Transverse colon (tissue), 4 donors: Measurements from ENCODE around the gene CES5A.
"Not testable (repeated sequence)": the region's sequence is repeated elsewhere in the genome, so short reads cannot be mapped to it uniquely, and the experiment has no call there.

Experiments
- POLR2A ChIP-seq: fragments of 450-650 bp; IDR thresholded peaks from one replicate; pipeline ENCODE4 v1.6.1; 2016; ENCODE audit warnings: antibody characterized with exemption, mild to moderate bottlenecking, moderate library complexity
- POLR2AphosphoS5 ChIP-seq, 3 donors: sonication (generic); formaldehyde crosslinking; IDR thresholded peaks; one replicate each; pipeline ENCODE4 v1.6.1; 2016; ENCODE audit warnings: antibody characterized with exemption in 3 of 3
- TF ChIP-seq, protein P1 (sequence below), 5 experiments: fragments of 200-600 bp in 3 of 5; fragments of 450-650 bp in 2 of 5; sonication (generic) in 3 of 5; IDR thresholded peaks; 1 replicate in 2 of 5; 2 replicates in 3 of 5; pipeline ENCODE4 v1.5.1; 2016 to 2017; ENCODE audit warnings: antibody characterized with exemption in 5 of 5, inconsistent platforms in 3 of 5, mild to moderate bottlenecking in 2 of 5, moderate library complexity in 1 of 5

DNA sequence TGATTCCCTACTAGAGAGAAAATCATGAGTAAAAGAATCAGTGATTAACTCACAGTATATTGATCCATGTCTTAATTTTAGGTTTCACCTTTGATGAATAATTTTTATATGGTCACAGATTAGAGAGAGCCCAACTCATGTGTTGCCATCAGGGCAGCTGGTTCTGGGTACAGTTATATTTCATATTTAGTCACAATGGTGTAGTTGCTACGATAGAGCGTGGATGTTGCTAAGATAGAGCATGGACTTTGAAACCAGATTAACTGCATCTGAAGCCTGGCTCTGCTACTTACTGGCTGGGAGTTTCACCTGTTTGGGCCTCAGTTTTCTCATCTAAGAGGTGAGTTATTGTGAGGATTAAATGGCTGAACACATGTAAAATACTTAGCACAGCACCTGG is 61.0 kb downstream of the CES5A start:
- TF ChIP-seq, protein P1, sequence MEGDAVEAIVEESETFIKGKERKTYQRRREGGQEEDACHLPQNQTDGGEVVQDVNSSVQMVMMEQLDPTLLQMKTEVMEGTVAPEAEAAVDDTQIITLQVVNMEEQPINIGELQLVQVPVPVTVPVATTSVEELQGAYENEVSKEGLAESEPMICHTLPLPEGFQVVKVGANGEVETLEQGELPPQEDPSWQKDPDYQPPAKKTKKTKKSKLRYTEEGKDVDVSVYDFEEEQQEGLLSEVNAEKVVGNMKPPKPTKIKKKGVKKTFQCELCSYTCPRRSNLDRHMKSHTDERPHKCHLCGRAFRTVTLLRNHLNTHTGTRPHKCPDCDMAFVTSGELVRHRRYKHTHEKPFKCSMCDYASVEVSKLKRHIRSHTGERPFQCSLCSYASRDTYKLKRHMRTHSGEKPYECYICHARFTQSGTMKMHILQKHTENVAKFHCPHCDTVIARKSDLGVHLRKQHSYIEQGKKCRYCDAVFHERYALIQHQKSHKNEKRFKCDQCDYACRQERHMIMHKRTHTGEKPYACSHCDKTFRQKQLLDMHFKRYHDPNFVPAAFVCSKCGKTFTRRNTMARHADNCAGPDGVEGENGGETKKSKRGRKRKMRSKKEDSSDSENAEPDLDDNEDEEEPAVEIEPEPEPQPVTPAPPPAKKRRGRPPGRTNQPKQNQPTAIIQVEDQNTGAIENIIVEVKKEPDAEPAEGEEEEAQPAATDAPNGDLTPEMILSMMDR (IDR thresholded peaks at IDR 0.05) = not testable (repeated sequence)
- not testable (repeated sequence) for TF ChIP-seq POLR2AphosphoS5 (IDR thresholded peaks at IDR 0.05); POLR2A
